Spleen (tissue), 7 donors: ENCODE results near the gene TLE7.

Experiments used
- CTCF ChIP-seq, 11 experiments: fragments of 200-600 bp in 7 of 11; fragments of 450-650 bp in 4 of 11; sonication (generic) in 4 of 11; IDR thresholded peaks in 8 of 11; conservative IDR thresholded peaks in 3 of 11; 1 replicate in 7 of 11; 2 replicates in 4 of 11; pipeline versions ENCODE4 v1.4.0 to v1.8.0; 2016 to 2021; ENCODE audit warnings: antibody characterized with exemption in 11 of 11, inconsistent platforms in 4 of 11, mild to moderate bottlenecking in 1 of 11
- POLR2A ChIP-seq, 3 donors: fragments of 450-650 bp; IDR thresholded peaks; one replicate each; pipeline ENCODE4 v1.5.1; 2017; ENCODE audit warnings: antibody characterized with exemption in 3 of 3, mild to moderate bottlenecking in 1 of 3
- POLR2AphosphoS5 ChIP-seq, 3 donors: sonication (generic); formaldehyde crosslinking; IDR thresholded peaks; one replicate each; pipeline ENCODE4 v1.5.1; 2017; ENCODE audit warnings: antibody characterized with exemption in 3 of 3
- donor health status: DM: no; HTN: no; CAD: no; lungs with moderate emphysema.
- donor health status: DM: no; HTN: no; CAD: no.
- donor health status: DM: no; HTN: no; CAD: no.

DNA sequence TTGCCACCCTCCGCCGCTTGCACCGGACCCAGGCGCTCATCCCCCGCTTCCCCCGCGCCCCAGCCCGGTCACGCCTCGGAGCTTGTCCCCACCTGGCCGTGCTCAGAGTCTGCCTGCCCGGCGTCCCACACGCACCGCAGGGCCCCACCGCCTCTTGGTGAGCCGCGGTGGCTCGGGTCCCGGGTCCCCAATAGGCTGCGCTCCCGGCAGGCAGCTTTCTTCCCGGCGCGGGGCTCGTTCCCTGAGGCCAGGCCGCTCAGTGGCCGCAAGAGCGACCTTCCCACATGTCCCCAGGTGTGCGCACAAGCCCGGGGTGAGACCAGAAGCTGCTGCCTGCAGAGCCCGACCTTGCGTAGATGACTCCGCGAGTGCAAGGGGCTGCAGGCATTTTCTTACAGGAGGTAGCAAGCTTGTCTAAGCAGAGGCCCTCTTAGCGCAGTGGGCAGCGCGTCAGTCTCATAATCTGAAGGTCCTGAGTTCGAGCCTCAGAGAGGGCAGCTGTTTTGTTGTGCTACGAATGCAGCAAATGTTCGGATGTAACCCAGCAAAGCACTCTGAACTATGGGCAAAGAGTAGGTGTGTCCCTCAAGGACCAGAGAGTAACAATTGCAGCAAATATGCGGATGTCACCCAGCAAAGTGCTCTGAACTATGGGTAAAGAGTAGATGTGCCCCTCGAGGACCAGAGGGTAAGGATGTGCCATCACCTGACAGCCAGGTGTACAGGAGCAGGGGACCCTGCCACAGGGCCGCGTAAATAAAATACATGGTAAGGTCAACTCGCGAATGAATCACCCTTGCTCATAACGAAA, 15.6 kb downstream of the TLE7 start:
- TF ChIP-seq CTCF (IDR thresholded peaks at IDR 0.05 in 8 of 11, conservative IDR thresholded peaks at IDR 0.05 in 3 of 11) (no peak), POLR2A (IDR thresholded peaks at IDR 0.05) (no peak), POLR2AphosphoS5 (IDR thresholded peaks at IDR 0.05) (peak in 1 of 3 donors; percentile 8)
